ENCODE measurements around the gene KRT78. TPM values are rescaled to one million over a fixed set of nuclear protein-coding genes. Genes with fewer than 3 reads are reported as not detected.

Gene KRT78
- total and polyA plus RNA-seq, 2 of the 13 experiments (the other 11 are each of a cell fraction or from before 2014, with no cell fraction given): not detected

GRCh38 chr12:52884526-52885293, 35.9 kb upstream of the KRT78 start (continued):
- TF ChIP-seq CREB3 (CRISPR knock-in tag; IDR thresholded peaks at IDR 0.05) (0 out of 2 replicates have a peak, but pooled peaks have one; percentile 60), ZNF598 (CRISPR knock-in tag; IDR thresholded peaks at IDR 0.05; ENCODE audit: borderline replicate concordance) (no peak), ZFP36L1 (CRISPR knock-in tag; IDR thresholded peaks at IDR 0.05) (no peak), RBM39 (IDR thresholded peaks at IDR 0.05; ENCODE audit: low read depth, low read length, poor library complexity, severe bottlenecking) (no peak), PRDM10 (CRISPR knock-in tag; IDR thresholded peaks at IDR 0.05; ENCODE audit: low read depth) (no peak), BATF2 (CRISPR knock-in tag; IDR thresholded peaks at IDR 0.05) (no peak), MXI1 (IDR thresholded peaks at IDR 0.05; ENCODE audit: borderline replicate concordance, low read depth, low read length) (0 out of 3 replicates have a peak, but pooled peaks have one; percentile 16), ZNF34 (CRISPR knock-in tag; IDR thresholded peaks at IDR 0.05; ENCODE audit: borderline replicate concordance) (no peak), NR1H2 (CRISPR knock-in tag; IDR thresholded peaks at IDR 0.05; ENCODE audit: borderline replicate concordance, low read depth) (no peak), KAT7 (CRISPR knock-in tag; IDR thresholded peaks at IDR 0.05; ENCODE audit: borderline replicate concordance) (no peak), FOXP4 (CRISPR knock-in tag; IDR thresholded peaks at IDR 0.05) (peak; percentile 85), ARNT2 (CRISPR knock-in tag; IDR thresholded peaks at IDR 0.05; ENCODE audit: low read depth) (no peak), ZNF235 (CRISPR knock-in tag; IDR thresholded peaks at IDR 0.05; ENCODE audit: borderline replicate concordance) (no peak), GLMP (CRISPR knock-in tag; IDR thresholded peaks at IDR 0.05; ENCODE audit: borderline replicate concordance) (no peak), NBN (conservative IDR thresholded peaks at IDR 0.05) (no peak), SMAD3 (CRISPR knock-in tag; IDR thresholded peaks at IDR 0.05) (peak; percentile 60; the same call in 1 of the 2 replicates), SP4 (CRISPR knock-in tag; IDR thresholded peaks at IDR 0.05) (no peak), MYNN (CRISPR knock-in tag; IDR thresholded peaks at IDR 0.05; ENCODE audit: low read depth) (no peak), ZNF326 (CRISPR knock-in tag; IDR thresholded peaks at IDR 0.05; ENCODE audit: borderline replicate concordance) (no peak)
